Fibroblast of skin of scalp (primary cell): ENCODE results near the gene TSEN54.

Experiments used
- DNase-seq: peaks from one replicate; pipeline ENCODE4 v3.0.0-alpha.2; 2013

Gene TSEN54

GRCh38 chr17:75566416-75566815 lies 50.1 kb downstream of the TSEN54 start:
- no peak for DNase-seq

- no peak for DNase-seq
Measured at GRCh38 chr17:75566834-75567233, 50.5 kb downstream of the TSEN54 start.

DNA sequence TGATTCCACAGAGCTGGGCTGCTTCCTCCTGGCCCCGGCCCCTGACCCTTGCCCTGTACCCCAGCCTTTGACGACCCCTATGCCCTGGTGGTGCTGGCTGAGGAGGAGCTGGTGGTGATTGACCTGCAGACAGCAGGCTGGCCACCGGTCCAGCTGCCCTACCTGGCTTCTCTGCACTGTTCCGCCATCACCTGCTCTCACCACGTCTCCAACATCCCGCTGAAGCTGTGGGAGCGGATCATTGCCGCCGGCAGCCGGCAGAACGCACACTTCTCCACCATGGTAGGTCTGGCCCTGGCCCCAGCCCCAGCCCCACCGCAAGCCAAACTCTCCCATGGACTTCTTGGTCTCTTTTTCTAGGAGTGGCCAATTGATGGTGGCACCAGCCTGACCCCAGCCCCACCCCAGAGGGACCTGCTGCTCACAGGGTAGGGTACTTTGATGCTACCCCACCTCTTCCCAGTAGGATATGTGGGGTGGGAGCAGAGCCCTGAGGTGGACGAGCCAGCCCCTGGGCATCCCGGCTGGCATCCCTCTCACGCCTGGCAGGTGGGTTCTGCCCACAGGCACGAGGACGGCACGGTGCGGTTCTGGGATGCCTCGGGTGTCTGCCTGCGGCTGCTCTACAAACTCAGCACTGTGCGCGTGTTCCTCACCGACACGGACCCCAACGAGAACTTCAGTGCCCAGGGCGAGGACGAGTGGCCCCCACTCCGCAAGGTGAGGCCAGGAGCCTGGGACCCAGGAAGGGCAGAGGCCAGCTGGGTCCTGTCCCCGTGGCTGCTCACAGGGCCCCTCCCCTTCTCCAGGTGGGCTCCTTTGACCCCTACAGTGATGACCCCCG lies 52.3 kb downstream of the TSEN54 start:
- no peak for DNase-seq

- no peak for DNase-seq
Measured at GRCh38 chr17:75570034-75570676, 53.8 kb downstream of the TSEN54 start.

DNA sequence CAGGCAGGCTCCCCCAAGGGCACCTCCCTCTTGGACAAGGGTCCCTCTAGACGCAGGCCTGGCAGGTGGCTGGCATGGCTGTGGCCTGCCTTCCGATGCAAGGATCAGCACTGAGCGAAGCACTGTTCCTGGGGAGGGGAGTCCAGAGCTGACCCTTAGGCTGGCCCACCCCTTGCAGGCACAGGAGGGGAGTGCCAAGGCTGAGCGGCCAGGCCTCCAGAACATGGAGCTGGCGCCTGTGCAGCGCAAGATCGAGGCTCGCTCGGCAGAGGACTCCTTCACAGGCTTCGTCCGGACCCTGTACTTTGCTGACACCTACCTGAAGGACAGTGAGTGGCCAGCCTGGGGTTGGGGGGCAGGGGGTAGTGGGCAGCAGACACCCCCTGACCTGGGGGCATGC lies 54.4 kb downstream of the TSEN54 start:
- DNase-seq: no peak

DNA sequence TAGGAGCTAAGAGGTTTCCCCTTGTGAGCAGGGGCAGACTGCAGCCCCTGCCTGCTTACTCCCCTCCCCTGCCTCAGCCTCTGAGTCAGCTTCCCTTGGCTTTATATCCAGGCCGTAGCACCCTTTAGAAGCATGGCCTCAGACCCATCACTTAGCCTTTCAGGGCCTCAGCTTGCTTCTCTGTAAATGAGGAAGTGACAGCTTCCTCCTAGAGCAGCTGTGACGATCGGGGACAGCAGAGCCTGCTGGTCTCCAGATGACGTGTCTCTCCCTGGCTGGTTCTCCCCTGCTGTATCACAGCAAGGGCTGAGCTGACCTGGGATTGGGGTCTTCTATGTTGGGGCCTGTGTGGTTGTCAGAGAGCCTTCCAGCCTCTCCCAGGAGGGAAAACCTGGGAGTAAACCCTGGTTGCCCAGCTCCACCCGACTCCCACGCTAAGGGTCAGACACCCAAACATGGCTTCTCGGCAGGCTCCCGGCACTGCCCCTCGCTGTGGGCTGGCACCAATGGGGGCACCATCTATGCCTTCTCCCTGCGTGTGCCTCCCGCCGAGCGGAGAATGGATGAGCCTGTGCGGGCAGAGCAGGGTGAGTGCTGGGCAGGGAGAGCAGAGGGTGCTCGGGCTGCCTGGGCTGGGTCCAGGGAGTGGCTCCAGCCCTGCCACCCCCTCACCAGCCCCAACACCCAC lies 55.0 kb downstream of the TSEN54 start:
- peak; percentile 14 for DNase-seq

DNA sequence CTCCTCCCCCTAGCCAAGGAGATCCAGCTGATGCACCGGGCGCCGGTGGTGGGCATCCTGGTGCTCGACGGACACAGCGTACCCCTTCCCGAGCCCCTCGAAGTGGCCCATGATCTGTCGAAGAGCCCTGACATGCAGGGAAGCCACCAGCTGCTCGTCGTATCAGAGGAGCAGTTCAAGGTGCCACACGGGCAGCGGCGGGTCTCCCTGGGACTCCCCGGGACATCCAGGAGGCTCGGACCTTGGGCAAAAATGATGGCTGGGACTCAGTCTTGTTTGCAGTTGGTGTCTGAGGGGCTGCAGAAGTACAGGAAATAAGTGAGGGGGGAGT lies 55.5 kb downstream of the TSEN54 start:
- DNase-seq: no peak

DNA sequence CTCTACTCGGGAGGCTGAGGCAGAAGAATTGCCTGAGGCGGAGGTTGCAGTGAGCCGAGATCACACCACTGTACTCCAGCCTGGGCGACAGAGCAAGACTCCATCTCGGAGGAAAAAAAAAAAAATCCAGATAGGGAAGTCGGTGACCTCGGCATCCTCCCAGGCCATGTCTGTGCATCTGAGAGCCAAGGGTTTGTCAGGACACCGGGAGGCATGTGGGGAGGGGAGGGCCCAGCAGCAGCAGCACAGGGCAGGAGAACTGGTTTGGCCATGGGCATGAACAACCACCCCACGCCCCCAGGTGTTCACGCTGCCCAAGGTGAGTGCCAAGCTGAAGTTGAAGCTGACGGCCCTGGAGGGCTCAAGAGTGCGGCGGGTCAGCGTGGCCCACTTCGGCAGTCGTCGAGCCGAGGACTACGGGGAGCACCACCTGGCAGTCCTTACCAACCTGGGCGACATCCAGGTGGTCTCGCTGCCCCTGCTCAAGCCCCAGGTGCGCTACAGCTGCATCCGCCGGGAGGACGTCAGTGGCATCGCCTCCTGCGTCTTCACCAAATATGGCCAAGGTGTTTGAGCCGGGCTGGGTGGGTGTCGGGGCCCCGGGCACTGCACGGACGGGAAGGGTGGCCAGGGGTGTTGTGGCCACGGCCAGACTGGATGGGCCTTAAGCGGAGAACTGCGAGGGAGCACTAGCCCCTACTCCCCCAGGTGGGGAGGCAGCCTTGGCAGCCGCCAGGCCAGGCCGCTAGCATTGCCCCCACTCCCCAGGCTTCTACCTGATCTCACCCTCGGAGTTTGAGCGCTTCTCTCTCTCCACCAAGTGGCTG lies 56.6 kb downstream of the TSEN54 start:
- no peak for DNase-seq

- no peak for DNase-seq
Measured at GRCh38 chr17:75573540-75573957, 57.2 kb downstream of the TSEN54 start.

GRCh38 chr17:75573994-75574393 lies 57.7 kb downstream of the TSEN54 start:
- no peak for DNase-seq
